ENCODE data around the gene FMN1. TPM values are rescaled to one million over a fixed set of nuclear protein-coding genes. Genes with fewer than 3 reads are reported as not detected.
A peak's percentile ranks its signal among the peaks of the same experiment; 100 is the strongest.

Gene FMN1
- total RNA-seq, 4 donors from 2014 or later: 4.3 to 10.1 (median 8.8) TPM

DNA sequence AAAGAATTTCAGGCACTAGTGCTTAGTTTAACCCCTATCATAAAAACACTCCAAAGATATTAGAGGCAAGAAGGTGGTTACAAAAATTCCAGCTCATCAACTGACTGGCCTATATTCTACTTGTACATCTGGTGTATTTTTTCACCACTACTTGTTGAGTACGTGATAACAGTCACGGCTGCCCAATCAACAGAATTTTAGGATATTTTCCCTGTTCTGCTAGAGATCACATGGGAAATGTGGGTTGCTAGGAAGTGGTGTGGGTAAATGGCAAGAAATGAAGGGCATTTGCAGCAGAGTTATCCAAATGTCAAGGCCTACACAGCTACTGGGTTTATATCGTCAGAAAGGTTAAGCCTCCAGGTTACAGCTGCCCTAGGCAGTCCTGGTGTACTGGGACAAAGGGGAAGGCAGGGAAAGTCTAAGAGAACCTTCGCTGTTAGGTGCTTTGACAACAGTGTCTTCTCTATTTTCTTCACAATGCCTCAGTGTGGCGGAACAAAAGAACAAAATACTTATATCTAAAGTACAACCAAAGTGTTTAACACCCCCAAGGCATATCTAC, 81.9 kb downstream of the FMN1 start:
- no peaks in the 10 kb centered on the region for H3K36me3 ChIP-seq

GRCh38 chr15:33111041-33111451, 83.5 kb downstream of the FMN1 start:
- no peaks in the 10 kb centered on the region for H3K9me3 ChIP-seq
- 30 to 32% methylated on average over 1 of the region's 1 CpG for WGBS, 2 donors
- intact Hi-C loops (cut with DNase I): no loop called here

More for the DNA sequence above, 81.9 kb downstream of the FMN1 start:
- Histone ChIP-seq H3K27me3 (no peaks in the 10 kb centered on the region), H3K9me3 (no peaks in the 10 kb centered on the region), H3K4me3 (no peak overlapping the region), H3K27ac (no peak overlapping the region), H3K4me1 (peaks cover 0 to 48% (median 0%) of the 10 kb centered on the region in 3 donors)
- DNase-seq: no peak
- WGBS, 2 donors: 87% methylated on average over 5 of the region's 5 CpGs
- TF ChIP-seq, protein P1, sequence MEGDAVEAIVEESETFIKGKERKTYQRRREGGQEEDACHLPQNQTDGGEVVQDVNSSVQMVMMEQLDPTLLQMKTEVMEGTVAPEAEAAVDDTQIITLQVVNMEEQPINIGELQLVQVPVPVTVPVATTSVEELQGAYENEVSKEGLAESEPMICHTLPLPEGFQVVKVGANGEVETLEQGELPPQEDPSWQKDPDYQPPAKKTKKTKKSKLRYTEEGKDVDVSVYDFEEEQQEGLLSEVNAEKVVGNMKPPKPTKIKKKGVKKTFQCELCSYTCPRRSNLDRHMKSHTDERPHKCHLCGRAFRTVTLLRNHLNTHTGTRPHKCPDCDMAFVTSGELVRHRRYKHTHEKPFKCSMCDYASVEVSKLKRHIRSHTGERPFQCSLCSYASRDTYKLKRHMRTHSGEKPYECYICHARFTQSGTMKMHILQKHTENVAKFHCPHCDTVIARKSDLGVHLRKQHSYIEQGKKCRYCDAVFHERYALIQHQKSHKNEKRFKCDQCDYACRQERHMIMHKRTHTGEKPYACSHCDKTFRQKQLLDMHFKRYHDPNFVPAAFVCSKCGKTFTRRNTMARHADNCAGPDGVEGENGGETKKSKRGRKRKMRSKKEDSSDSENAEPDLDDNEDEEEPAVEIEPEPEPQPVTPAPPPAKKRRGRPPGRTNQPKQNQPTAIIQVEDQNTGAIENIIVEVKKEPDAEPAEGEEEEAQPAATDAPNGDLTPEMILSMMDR (IDR thresholded peaks at IDR 0.05): no peak
- no peak for TF ChIP-seq POLR2A (IDR thresholded peaks at IDR 0.05)
- intact Hi-C loops (cut with DNase I): no loop called here

GRCh38 chr15:33109345-33109744, 85.2 kb downstream of the FMN1 start:
- DNase-seq: no peak
- Histone ChIP-seq H3K27me3 (peaks cover 0 to 4% (median 0%) of the 10 kb centered on the region in 4 donors), H3K36me3 (no peaks in the 10 kb centered on the region), H3K4me1 (peaks cover 0 to 25% (median 0%) of the 10 kb centered on the region in 3 donors), H3K4me3 (no peak overlapping the region), H3K9me3 (no peaks in the 10 kb centered on the region), H3K27ac (no peak overlapping the region)
- intact Hi-C loops (cut with DNase I): no loop called here
- 89 to 90% methylated on average over 4 of the region's 4 CpGs for WGBS, 2 donors
- TF ChIP-seq, protein P1 (IDR thresholded peaks at IDR 0.05): no peak
- TF ChIP-seq POLR2A (IDR thresholded peaks at IDR 0.05): no peak

More at GRCh38 chr15:33111041-33111451, 83.5 kb downstream of the FMN1 start:
- TF ChIP-seq, protein P1 (IDR thresholded peaks at IDR 0.05): no peak
- TF ChIP-seq POLR2A (IDR thresholded peaks at IDR 0.05): no peak
- Histone ChIP-seq H3K27me3 (peaks cover 0 to 4% (median 0%) of the 10 kb centered on the region in 4 donors), H3K4me3 (no peak overlapping the region), H3K4me1 (peaks cover 0 to 42% (median 0%) of the 10 kb centered on the region in 3 donors), H3K27ac (peak overlapping the region in 1 of 4 donors; percentile 18), H3K36me3 (no peaks in the 10 kb centered on the region)
- DNase-seq: no peak

- TF ChIP-seq, protein P1 (IDR thresholded peaks at IDR 0.05): no peak
Observed at GRCh38 chr15:33108518-33108917, 86.0 kb downstream of the FMN1 start.

GRCh38 chr15:33107950-33108349, 86.6 kb downstream of the FMN1 start:
- no peaks in the 10 kb centered on the region for H3K36me3 ChIP-seq
- TF ChIP-seq, protein P1 (IDR thresholded peaks at IDR 0.05): no peak
- TF ChIP-seq POLR2A (IDR thresholded peaks at IDR 0.05): no peak
- H3K4me1 ChIP-seq: peaks cover 0 to 13% (median 0%) of the 10 kb centered on the region in 3 donors
- no peak for DNase-seq
- 39 to 43% methylated on average over 2 of the region's 2 CpGs for WGBS, 2 donors
- intact Hi-C loops (cut with DNase I): no loop called here
- no peaks in the 10 kb centered on the region for H3K9me3 ChIP-seq
- no peak overlapping the region for H3K27ac ChIP-seq
- H3K4me3 ChIP-seq: no peak overlapping the region
- peaks cover 0 to 4% (median 0%) of the 10 kb centered on the region in 4 donors for H3K27me3 ChIP-seq

More at GRCh38 chr15:33108518-33108917, 86.0 kb downstream of the FMN1 start:
- intact Hi-C loops (cut with DNase I): no loop called here
- H3K4me1 ChIP-seq: peaks cover 0 to 16% (median 0%) of the 10 kb centered on the region in 3 donors
- H3K9me3 ChIP-seq: no peaks in the 10 kb centered on the region
- no peaks in the 10 kb centered on the region for H3K36me3 ChIP-seq
- H3K4me3 ChIP-seq: no peak overlapping the region
- H3K27ac ChIP-seq: no peak overlapping the region
- H3K27me3 ChIP-seq: peaks cover 0 to 4% (median 0%) of the 10 kb centered on the region in 4 donors
- no peak for DNase-seq

All from esophagus squamous epithelium (tissue), 5 donors.